ENCODE results near the gene ASTL.

Gene ASTL

GRCh38 chr2:96146153-96146880 lies 8.0 kb upstream of the ASTL start:
- no peak for DNase-seq (ENCODE audit: extremely low read depth, low read depth)
- TF ChIP-seq, protein P1, sequence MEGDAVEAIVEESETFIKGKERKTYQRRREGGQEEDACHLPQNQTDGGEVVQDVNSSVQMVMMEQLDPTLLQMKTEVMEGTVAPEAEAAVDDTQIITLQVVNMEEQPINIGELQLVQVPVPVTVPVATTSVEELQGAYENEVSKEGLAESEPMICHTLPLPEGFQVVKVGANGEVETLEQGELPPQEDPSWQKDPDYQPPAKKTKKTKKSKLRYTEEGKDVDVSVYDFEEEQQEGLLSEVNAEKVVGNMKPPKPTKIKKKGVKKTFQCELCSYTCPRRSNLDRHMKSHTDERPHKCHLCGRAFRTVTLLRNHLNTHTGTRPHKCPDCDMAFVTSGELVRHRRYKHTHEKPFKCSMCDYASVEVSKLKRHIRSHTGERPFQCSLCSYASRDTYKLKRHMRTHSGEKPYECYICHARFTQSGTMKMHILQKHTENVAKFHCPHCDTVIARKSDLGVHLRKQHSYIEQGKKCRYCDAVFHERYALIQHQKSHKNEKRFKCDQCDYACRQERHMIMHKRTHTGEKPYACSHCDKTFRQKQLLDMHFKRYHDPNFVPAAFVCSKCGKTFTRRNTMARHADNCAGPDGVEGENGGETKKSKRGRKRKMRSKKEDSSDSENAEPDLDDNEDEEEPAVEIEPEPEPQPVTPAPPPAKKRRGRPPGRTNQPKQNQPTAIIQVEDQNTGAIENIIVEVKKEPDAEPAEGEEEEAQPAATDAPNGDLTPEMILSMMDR (IDR thresholded peaks at IDR 0.05; ENCODE audit: low read depth, low read length, missing control alignments) = no peak
- H3K4me3 ChIP-seq (replicated peaks; ENCODE audit: low read depth, low read length) = no peak overlapping the region

GRCh38 chr2:96145848-96146152 lies 7.5 kb upstream of the ASTL start:
- peak overlapping the region; percentile 96 for H3K4me3 ChIP-seq (replicated peaks; ENCODE audit: low read depth, low read length)
- DNase-seq (ENCODE audit: extremely low read depth, low read depth) = no peak
- TF ChIP-seq, protein P1 (IDR thresholded peaks at IDR 0.05; ENCODE audit: low read depth, low read length, missing control alignments) = no peak

DNA sequence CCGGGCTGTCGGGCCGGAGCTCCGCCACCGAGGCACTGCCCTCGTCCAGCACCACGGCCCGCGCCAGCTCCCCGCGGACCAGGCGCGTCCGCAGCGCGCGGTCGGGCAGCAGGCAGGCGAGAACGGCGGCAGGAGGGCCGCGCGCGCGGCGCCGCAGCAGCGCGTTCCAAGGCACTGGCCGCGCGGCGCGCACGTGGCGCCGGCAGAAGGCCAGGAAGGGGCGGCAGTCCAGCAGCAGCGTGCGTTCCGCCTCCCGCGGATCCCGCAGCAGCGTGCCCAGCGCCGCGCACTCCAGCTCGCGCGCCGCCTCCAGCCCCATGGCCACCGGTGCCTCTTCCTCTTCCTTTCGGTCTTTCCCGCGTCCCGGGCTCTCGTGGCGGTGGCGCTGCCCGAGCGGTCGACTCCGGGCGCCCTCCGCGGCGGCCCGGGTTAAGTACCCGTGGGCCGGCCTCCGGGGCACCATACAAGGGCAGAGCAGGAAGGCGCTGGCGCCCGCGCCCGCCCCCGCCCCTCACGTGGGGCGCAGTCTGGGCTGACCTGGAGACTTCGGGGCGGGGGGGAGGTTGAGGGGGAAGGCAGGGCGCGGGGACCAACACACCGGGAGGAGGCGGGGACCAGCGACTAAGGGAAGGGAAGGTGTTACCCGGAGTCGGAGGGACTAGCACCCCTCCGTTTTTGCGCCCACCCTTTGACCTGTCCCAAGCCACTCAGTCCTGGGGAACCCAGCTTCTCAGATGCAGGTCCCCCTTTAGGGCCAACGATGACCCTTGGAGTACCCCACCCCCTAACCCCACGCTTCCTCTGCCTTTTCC lies 6.9 kb upstream of the ASTL start, which contains the start of gene DUSP2:
Gene DUSP2, minus strand, starts transcription at position 405 of the 812 bp plus-strand sequence. Its CDS starts 86 bp downstream, at position 319.
- TF ChIP-seq, protein P1 (IDR thresholded peaks at IDR 0.05; ENCODE audit: low read depth, low read length, missing control alignments) = no peak

DNA sequence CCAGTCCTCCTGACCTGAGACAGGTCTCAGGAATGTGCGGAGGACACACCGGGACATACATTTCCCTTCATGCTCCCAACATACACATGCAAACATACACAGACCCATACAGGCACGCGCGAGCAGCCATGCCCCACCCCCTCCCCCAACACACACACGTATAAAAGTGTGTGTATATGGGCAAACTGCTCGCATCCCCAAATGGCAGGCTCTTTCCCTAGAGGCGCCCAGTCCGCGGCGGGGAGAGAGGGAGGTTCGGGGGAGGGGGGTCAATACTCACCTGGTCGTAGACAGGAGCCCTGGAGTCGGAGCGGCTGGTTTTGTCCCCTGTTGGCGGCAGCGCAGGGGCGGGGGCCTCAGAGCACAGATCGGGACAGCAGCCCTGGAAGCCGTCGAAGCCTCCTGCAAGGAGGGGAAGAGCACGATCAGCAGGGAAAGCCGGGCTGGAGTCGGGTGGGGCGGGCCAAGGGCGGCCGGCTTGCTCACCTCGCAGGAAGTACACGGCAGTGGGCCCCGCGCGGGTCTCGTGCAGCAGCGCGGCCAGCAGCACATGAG lies 6.3 kb upstream of the ASTL start:
- DNase-seq (ENCODE audit: extremely low read depth, low read depth) = no peak
- TF ChIP-seq, protein P1 (IDR thresholded peaks at IDR 0.05; ENCODE audit: low read depth, low read length, missing control alignments) = no peak

More for the DNA sequence above, 6.9 kb upstream of the ASTL start, which contains the start of gene DUSP2:
- peak within 1 kb of the TSS; percentile 96 for H3K4me3 ChIP-seq (replicated peaks; ENCODE audit: low read depth, low read length)
- no peak for DNase-seq (ENCODE audit: extremely low read depth, low read depth)

GRCh38 chr2:96143848-96144480 lies 5.7 kb upstream of the ASTL start:
- TF ChIP-seq, protein P1 (IDR thresholded peaks at IDR 0.05; ENCODE audit: low read depth, low read length, missing control alignments) = peak; percentile 18
- no peak for DNase-seq (ENCODE audit: extremely low read depth, low read depth)
- peak overlapping the region; percentile 96 for H3K4me3 ChIP-seq (replicated peaks; ENCODE audit: low read depth, low read length)

More for the DNA sequence above, 6.3 kb upstream of the ASTL start:
- peak overlapping the region; percentile 96 for H3K4me3 ChIP-seq (replicated peaks; ENCODE audit: low read depth, low read length)

DNA sequence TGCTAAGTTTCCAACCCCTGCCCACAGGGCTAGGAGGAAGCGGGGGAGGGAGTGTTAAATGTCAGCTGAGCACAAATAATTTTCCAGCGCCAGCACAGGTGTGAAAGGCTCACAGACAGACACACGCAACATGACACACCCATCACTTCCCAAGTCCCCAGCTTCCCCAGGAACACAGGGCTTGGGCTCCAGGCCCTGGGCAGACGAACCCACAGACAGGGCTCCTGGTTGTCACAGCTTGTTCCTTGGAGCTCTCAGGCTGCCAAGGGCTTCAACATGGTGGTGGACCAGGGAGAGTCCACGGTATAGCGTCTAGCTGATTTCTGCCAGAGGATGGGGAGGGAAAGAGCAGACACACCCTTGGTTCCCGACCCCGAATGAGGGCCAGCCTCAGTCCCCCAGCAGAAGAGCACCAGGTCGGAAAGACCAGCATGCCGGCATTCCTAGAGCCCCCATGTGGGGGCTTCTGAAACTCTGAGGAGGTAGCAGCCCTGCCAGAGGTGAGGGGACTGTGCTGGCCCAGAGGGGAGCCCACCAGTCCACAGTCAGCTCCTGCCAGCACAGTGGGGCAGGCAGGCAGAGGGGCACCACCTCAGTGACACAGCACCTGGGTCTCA lies 5.0 kb upstream of the ASTL start:
- peak overlapping the region; percentile 96 for H3K4me3 ChIP-seq (replicated peaks; ENCODE audit: low read depth, low read length)
- TF ChIP-seq, protein P1 (IDR thresholded peaks at IDR 0.05; ENCODE audit: low read depth, low read length, missing control alignments) = no peak
- no peak for DNase-seq (ENCODE audit: extremely low read depth, low read depth)
